Fibroblast of lung (primary cell): ENCODE results near the gene S1PR1.

ENCODE experiments used
- EZH2 ChIP-seq: IDR thresholded peaks from 2 replicates; pipeline ENCODE4 v1.5.1; 2012; ENCODE audit warnings: low read length, control low read depth, mild to moderate bottlenecking; ENCODE audit errors: missing control alignments
- TF ChIP-seq, protein P1 (sequence below), 2 donors: IDR thresholded peaks in 1 of 2; conservative IDR thresholded peaks in 1 of 2; 1 replicate in 1 of 2; 2 replicates in 1 of 2; pipeline ENCODE4 v1.5.1; 2011 to 2012; ENCODE audit warnings: low read length in 2 of 2, control low read depth in 1 of 2, inconsistent platforms in 1 of 2, low read depth in 1 of 2, mild to moderate bottlenecking in 1 of 2

DNA sequence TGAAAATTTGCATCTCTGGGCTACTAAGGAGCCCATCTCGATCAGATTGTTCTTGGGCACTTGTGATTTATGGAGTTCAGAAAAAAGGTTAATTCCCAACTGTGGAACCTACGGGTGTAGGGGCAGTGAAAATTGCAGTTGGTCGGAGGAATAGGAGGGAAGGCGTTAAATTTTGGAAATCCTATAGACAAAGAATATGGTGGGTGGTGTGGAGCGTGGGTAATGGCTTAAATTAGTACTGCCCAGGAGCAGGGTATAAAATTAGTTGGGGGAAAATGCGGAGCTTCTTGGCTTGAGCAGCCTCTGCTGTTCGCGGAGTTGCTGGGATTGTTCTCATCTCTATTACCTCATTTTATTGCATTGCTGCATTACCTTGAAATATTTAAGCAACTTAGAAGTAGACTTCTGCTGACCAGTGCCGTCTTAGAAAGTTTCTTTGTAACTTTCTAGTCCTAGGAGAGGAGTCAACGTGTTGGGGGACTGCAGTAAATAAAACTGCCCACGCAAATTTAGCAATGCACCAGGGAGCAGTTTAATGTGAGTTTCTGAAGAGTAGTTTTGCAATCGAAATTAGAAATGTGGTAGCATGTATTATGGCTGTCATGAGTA, 514 bp downstream of the S1PR1 start:
- TF ChIP-seq, protein P1, sequence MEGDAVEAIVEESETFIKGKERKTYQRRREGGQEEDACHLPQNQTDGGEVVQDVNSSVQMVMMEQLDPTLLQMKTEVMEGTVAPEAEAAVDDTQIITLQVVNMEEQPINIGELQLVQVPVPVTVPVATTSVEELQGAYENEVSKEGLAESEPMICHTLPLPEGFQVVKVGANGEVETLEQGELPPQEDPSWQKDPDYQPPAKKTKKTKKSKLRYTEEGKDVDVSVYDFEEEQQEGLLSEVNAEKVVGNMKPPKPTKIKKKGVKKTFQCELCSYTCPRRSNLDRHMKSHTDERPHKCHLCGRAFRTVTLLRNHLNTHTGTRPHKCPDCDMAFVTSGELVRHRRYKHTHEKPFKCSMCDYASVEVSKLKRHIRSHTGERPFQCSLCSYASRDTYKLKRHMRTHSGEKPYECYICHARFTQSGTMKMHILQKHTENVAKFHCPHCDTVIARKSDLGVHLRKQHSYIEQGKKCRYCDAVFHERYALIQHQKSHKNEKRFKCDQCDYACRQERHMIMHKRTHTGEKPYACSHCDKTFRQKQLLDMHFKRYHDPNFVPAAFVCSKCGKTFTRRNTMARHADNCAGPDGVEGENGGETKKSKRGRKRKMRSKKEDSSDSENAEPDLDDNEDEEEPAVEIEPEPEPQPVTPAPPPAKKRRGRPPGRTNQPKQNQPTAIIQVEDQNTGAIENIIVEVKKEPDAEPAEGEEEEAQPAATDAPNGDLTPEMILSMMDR (conservative IDR thresholded peaks at IDR 0.05 in 1 of 2, IDR thresholded peaks at IDR 0.05 in 1 of 2; ENCODE audit: low read depth in 1 of 2, low read length in 2 of 2): no peak
- no peak for TF ChIP-seq EZH2
